HUES64 (cell line): ENCODE data around the gene TBC1D14.
A peak's percentile ranks its signal among the peaks of the same experiment; 100 is the strongest.
"Not testable (repeated sequence)": the region's sequence is repeated elsewhere in the genome, so short reads cannot be mapped to it uniquely, and the experiment has no call there.

Experiments
- H3K27ac ChIP-seq: 2 replicates; pipeline ENCODE4 v1.7.0; 2013; ENCODE audit warnings: low read depth, low read length, inconsistent platforms
- H3K27me3 ChIP-seq: 2 replicates; pipeline ENCODE4 v1.6.1; 2013; ENCODE audit warnings: mild to moderate bottlenecking, low read length; ENCODE audit not compliant: insufficient read depth
- H3K36me3 ChIP-seq: 2 replicates; pipeline ENCODE4 v1.6.1; 2013; ENCODE audit warnings: mild to moderate bottlenecking, low read length; ENCODE audit not compliant: insufficient read depth
- H3K4me1 ChIP-seq: 2 replicates; pipeline ENCODE4 v1.6.1; 2013; ENCODE audit warnings: mild to moderate bottlenecking, low read length, moderate library complexity; ENCODE audit not compliant: insufficient read depth
- H3K4me3 ChIP-seq: 2 replicates; pipeline ENCODE4 v1.5.1; 2013; ENCODE audit warnings: mild to moderate bottlenecking, low read length, moderate library complexity
- H3K9ac ChIP-seq: 2 replicates; pipeline ENCODE4 v1.6.1; 2013; ENCODE audit warnings: mild to moderate bottlenecking, low read depth, low read length
- H3K9me3 ChIP-seq: 2 replicates; pipeline ENCODE4 v1.6.1; 2013; ENCODE audit warnings: low read depth, low read length; ENCODE audit not compliant: insufficient read depth
- WGBS: fragments of 150-250, 120-280 bp; methylation state at CpG from one replicate; pipeline ENCODE4 v1.1.7; 2013; ENCODE audit warnings: missing lambda C conversion rate; 5-methylcytosine and 5-hydroxymethylcytosine counted together

TBC1D14 gene

DNA sequence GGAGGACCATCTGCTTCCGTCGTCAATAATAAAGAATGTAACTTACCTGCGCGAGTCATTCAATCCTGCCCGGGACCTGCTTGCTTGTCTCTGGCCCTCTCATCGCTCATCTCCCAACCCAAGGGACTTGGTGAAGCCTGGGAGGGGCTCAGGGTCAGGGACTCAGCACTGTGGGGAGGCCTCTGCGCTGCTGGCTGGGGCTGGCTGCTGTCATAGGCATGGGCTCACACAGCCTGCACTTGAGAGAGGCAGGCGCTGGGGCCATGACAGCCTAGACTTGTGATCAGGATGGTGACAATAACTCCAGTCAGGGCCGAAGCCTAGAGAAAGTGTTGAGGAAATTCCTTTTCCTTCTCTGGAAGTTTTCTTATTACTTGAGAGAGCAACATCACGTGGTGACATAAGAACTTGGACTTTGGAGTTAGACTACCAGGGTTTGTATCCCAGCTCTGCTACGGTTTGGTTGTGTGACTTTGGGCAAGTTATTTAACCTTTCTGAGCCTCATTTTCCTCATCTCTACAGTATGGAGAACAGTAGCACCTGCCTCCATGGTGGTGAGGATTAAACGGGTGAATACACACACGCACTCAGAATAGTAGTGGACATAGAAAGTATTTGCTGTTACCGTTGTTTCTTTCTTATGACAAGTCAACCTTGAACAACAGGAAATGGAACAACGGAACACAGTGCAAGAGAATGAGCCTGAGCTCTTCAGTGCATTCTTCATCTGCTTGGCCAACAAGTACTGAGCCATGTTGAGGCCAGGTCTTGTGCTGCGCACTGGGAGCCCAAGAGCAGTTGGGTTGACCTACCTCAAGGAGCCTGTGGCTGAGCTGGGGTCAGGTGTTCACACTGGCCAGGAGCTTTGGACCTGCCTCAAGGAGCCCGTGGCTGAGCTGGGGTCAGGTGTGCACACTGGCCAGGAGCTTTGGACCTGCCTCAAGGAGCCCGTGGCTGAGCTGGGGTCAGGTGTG, 60.5 kb downstream of the TBC1D14 start:
- Histone ChIP-seq H3K9me3 (no peaks in the 10 kb centered on the region), H3K9ac (no peak overlapping the region), H3K27ac (no peak overlapping the region), H3K4me1 (peaks cover 26% of the 10 kb centered on the region), H3K36me3 (no peaks in the 10 kb centered on the region), H3K4me3 (no peak overlapping the region), H3K27me3 (no peaks in the 10 kb centered on the region)
- WGBS = 91% methylated on average over 18 of the region's 18 CpGs

DNA sequence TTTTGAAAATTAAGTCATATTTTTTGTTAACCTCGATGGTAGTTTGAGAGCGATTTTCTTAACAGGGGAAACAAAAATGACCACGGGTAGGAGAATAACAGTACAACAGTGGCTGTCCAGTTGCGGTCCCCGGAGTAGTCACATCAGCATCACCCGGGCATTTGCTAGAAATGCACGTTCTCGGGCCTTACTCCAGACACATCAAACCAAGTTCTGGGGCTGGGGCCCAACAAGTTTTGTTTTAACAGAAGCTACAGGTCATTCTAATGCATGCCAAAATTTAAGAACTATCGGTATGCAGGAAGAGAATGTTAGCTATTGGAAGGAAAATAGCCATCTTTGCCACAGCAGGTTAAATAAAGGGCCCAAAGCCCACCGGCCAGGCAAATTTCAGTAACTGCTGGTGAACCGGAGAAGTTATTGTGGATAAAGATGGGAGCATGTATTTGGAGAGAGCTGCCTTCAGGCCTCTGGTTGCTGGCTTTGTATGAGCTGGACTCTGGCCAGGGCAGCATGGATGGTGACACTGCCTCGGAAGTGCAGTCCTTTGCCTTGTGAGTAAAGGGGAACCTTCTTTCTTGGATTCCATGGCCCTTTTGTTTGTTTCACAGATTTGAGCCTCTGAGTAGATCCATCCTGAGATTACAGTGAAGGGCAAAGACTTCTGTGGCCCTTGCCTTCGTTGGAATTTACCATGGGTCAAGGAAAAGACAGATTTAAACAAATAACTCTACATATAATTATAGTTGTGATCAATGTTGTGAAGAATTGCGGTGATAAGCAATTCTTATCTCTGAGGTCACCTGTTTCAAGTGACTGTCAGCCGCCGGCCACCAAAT, 62.1 kb downstream of the TBC1D14 start:
- Histone ChIP-seq H3K4me1 (peaks cover 26% of the 10 kb centered on the region), H3K9ac (peak overlapping the region; percentile 7; the same call in 1 of the 2 replicates), H3K9me3 (peaks cover 4% of the 10 kb centered on the region; the same call in 1 of the 2 replicates), H3K4me3 (no peak overlapping the region), H3K27me3 (no peaks in the 10 kb centered on the region), H3K27ac (peak overlapping the region; percentile 93), H3K36me3 (no peaks in the 10 kb centered on the region)
- 90% methylated on average over 16 of the region's 16 CpGs for WGBS

GRCh38 chr4:6972375-6972650, 62.7 kb downstream of the TBC1D14 start:
- Histone ChIP-seq H3K36me3 (no peaks in the 10 kb centered on the region), H3K4me1 (peaks cover 26% of the 10 kb centered on the region), H3K27ac (peak overlapping the region; percentile 93), H3K27me3 (no peaks in the 10 kb centered on the region), H3K4me3 (no peak overlapping the region), H3K9me3 (peaks cover 4% of the 10 kb centered on the region; the same call in 1 of the 2 replicates), H3K9ac (peak overlapping the region; percentile 7; the same call in 1 of the 2 replicates)
- WGBS = 87% methylated on average over 8 of the region's 8 CpGs

- H3K4me1 ChIP-seq = peaks cover 26% of the 10 kb centered on the region
- H3K9me3 ChIP-seq = peaks cover 4% of the 10 kb centered on the region; the same call in 1 of the 2 replicates
- no peaks in the 10 kb centered on the region for H3K27me3 ChIP-seq
- H3K9ac ChIP-seq = peak overlapping the region; percentile 31; the same call in 1 of the 2 replicates
- WGBS = 17% methylated on average over 9 of the region's 9 CpGs
- no peaks in the 10 kb centered on the region for H3K36me3 ChIP-seq
- H3K4me3 ChIP-seq = peak overlapping the region; percentile 23
- peak overlapping the region; percentile 93 for H3K27ac ChIP-seq
Observed at GRCh38 chr4:6972911-6973310, 63.3 kb downstream of the TBC1D14 start.

GRCh38 chr4:6974138-6974848, 64.7 kb downstream of the TBC1D14 start:
- peak overlapping the region; percentile 42; the same call in 1 of the 2 replicates for H3K27ac ChIP-seq
- H3K4me3 ChIP-seq = no peak overlapping the region
- no peaks in the 10 kb centered on the region for H3K36me3 ChIP-seq
- H3K9ac ChIP-seq = no peak overlapping the region
- H3K27me3 ChIP-seq = no peaks in the 10 kb centered on the region
- 35% methylated on average over 5 of the region's 7 CpGs for WGBS
- H3K9me3 ChIP-seq = peaks cover 4% of the 10 kb centered on the region; the same call in 1 of the 2 replicates
- H3K4me1 ChIP-seq = peaks cover 26% of the 10 kb centered on the region

DNA sequence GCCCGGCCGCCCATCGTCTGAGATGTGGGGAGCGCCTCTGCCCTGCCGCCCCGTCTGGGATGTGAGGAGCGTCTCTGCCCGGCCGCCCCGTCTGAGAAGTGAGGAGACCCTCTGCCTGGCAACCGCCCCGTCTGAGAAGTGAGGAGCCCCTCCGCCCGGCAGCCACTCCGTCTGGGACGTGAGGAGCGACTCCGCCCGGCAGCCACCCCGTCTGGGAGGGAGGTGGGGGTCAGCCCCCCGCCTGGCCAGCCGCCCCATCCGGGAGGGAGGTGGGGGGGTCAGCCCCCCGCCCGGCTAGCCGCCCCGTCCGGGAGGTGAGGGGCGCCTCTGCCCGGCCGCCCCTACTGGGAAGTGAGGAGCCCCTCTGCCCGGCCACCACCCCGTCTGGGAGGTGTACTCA, 68.2 kb downstream of the TBC1D14 start:
- H3K9ac ChIP-seq, H3K4me3 ChIP-seq, H3K9me3 ChIP-seq, H3K36me3 ChIP-seq, H3K27ac ChIP-seq, H3K27me3 ChIP-seq: not testable (repeated sequence)
- H3K4me1 ChIP-seq = peaks cover 11% of the 10 kb centered on the region
- WGBS = 97% methylated on average over 22 of the region's 33 CpGs

DNA sequence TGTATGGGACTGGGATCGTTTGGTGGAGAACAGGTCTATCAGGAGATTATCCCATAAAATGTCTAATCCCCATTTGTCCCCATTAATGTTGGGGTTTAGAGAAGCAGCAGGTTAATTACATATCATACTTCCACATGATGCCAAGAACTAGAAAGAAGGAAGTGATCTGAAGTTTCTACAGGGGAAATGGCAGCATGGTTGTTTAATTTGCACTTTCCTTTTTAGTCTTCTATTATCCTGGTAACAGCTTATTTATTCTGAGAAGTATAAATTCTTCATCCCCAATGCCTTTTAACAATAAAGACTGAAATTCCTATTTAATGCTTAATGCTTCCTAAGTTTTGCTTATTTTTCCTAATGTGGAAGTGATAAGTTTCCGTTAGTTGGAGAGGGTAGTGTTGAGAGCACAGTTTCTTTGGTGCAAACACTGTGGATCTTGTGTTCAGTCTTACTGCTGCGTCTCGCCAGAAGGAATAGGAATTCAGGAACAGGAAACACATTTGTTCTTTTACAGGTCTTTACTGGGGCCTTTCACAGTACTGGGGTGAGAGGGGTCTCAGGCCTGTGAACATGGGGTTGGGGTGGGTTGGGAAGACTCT, 74.0 kb downstream of the TBC1D14 start:
- 93% methylated on average over 3 of the region's 4 CpGs for whole genome bisulfite sequencing
- Histone ChIP-seq H3K36me3 (no peaks in the 10 kb centered on the region), H3K27me3 (no peaks in the 10 kb centered on the region)

GRCh38 chr4:6984612-6985425, 75.2 kb downstream of the TBC1D14 start:
- 90% methylated on average over 13 of the region's 13 CpGs for WGBS
- H3K9ac ChIP-seq = no peak overlapping the region
- peaks cover 17% of the 10 kb centered on the region for H3K4me1 ChIP-seq
- no peak overlapping the region for H3K4me3 ChIP-seq
- no peaks in the 10 kb centered on the region for H3K27me3 ChIP-seq
- no peaks in the 10 kb centered on the region for H3K9me3 ChIP-seq
- H3K36me3 ChIP-seq = no peaks in the 10 kb centered on the region
- no peak overlapping the region for H3K27ac ChIP-seq

More for the DNA sequence above, 74.0 kb downstream of the TBC1D14 start:
- H3K27ac ChIP-seq = no peak overlapping the region
- no peak overlapping the region for H3K9ac ChIP-seq
- no peak overlapping the region for H3K4me3 ChIP-seq
- H3K4me1 ChIP-seq = peaks cover 17% of the 10 kb centered on the region
- no peaks in the 10 kb centered on the region for H3K9me3 ChIP-seq

DNA sequence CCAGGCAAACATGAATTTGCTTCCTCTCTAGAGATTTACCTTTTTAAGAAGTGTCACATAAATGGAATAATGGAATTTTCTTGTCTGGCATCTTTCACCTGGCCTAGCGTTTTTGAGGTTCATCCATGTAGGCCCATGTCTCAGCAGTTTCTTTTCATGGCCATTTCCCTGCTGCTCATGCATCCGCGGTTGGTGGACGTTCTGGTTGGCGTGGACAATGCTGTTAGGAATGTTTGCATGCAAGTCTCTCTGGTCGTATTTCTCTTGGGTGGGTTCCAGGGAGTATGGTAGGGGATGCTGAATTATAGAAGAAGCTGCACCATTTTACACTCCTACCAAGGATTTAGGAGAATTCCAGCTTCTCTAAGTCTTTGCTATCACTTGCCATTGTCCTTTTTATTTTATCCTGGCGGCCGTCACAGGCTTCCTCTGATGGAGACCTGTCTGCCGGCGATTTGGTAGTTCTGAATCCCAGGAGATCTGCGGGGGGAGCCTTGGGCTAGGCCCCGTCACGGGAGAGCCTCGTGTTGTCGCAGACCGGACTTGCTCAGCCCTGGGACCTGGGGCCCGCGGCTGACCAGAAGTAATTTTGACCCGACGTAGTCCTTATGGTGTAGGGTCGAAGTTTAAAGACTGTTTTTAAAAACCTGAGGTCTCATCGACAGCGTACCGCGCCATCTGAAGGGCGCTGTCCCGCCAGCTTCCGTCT, 76.6 kb downstream of the TBC1D14 start:
- Histone ChIP-seq H3K4me3 (peak overlapping the region; percentile 95), H3K9ac (peak overlapping the region; percentile 80), H3K27ac (peak overlapping the region; percentile 89), H3K36me3 (no peaks in the 10 kb centered on the region), H3K9me3 (no peaks in the 10 kb centered on the region), H3K4me1 (peaks cover 17% of the 10 kb centered on the region), H3K27me3 (no peaks in the 10 kb centered on the region)
- 10% methylated on average over 27 of the region's 28 CpGs for WGBS
